Caco-2 (cell line): ENCODE measurements around the gene INCA1. TPM values are rescaled to one million over a fixed set of nuclear protein-coding genes. Genes with fewer than 3 reads are reported as not detected.
A peak's percentile ranks its signal among the peaks of the same experiment; 100 is the strongest.

Source experiments
- BruUV-seq: library from RNA; stranded (reverse); fragments of 400-500 nt; replicated peaks from 2 replicates; lab custom pipeline; 2021; lab: Mats Ljungman, UMichigan
- CTCF ChIA-PET: fragments of 300-600 bp; sonication (Branson Sonifier 250); formaldehyde crosslinking; loops from one replicate; lab custom pipeline; 2022; ENCODE audit warnings: antibody characterized with exemption; lab: Charles Lee
- POLR2A ChIA-PET: fragments of 300-600 bp; sonication (Branson Sonifier 250); formaldehyde crosslinking; loops from one replicate; lab custom pipeline; 2022; ENCODE audit warnings: antibody characterized with exemption; lab: Charles Lee
- DNase-seq, 2 experiments: peaks; one replicate each; pipeline versions ENCODE4 v3.0.0 to v3.0.0-alpha.2; 2020 to 2022
- H3K27me3 ChIP-seq: replicated peaks from 2 replicates; pipeline ENCODE4 v1.6.0; 2011; ENCODE audit warnings: low read length; ENCODE audit not compliant: control insufficient read depth, insufficient read depth
- H3K36me3 ChIP-seq: 2 replicates; pipeline ENCODE4 v1.5.1; 2011; ENCODE audit warnings: low read length; ENCODE audit not compliant: control insufficient read depth, insufficient read depth
- H3K4me1 ChIP-seq: fragments of 250-450 bp; sonication (Bioruptor Pico); 2 replicates; pipeline ENCODE4 v1.5.1; 2020; ENCODE audit warnings: mild to moderate bottlenecking
- H3K4me3 ChIP-seq: 2 replicates; pipeline ENCODE4 v1.5.1; 2011; ENCODE audit warnings: low read depth, mild to moderate bottlenecking, control low read depth, low read length
- H3K9me3 ChIP-seq: fragments of 250-450 bp; sonication (Bioruptor Pico); 2 replicates; pipeline ENCODE4 v1.5.1; 2020; ENCODE audit warnings: mild to moderate bottlenecking, moderate library complexity
- H3K27ac Mint-ChIP-seq: one replicate; pipeline ENCODE4 v1.8.0; 2022; ENCODE audit warnings: mixed read lengths; ENCODE audit not compliant: unreplicated experiment
- H3K27me3 Mint-ChIP-seq: one replicate; pipeline ENCODE4 v1.8.0; 2022; ENCODE audit warnings: mixed read lengths; ENCODE audit not compliant: insufficient read depth, unreplicated experiment
- H3K36me3 Mint-ChIP-seq: one replicate; pipeline ENCODE4 v1.8.0; 2022; ENCODE audit warnings: mild to moderate bottlenecking, mixed read lengths; ENCODE audit not compliant: insufficient read depth, unreplicated experiment
- H3K4me1 Mint-ChIP-seq: one replicate; pipeline ENCODE4 v1.8.0; 2022; ENCODE audit warnings: low read depth, mixed read lengths; ENCODE audit not compliant: unreplicated experiment
- H3K4me3 Mint-ChIP-seq: one replicate; pipeline ENCODE4 v1.8.0; 2022; ENCODE audit warnings: mild to moderate bottlenecking, moderate library complexity, mixed read lengths; ENCODE audit not compliant: unreplicated experiment
- H3K9me3 Mint-ChIP-seq: one replicate; pipeline ENCODE4 v1.8.0; 2022; ENCODE audit warnings: mixed read lengths; ENCODE audit not compliant: unreplicated experiment
- intact Hi-C: fragments of 100-400 bp; cut with micrococcal nuclease; formaldehyde crosslinking; loops from one replicate; pipeline ENCODE4 v1.10.0; 2022; ENCODE audit not compliant: unreplicated experiment
- total RNA-seq: library from RNA; stranded (reverse); gene quantifications from 2 replicates; pipeline ENCODE4 v1.2.3, GENCODE V29; 2022
- TF ChIP-seq, protein P1 (sequence below), 2 experiments: fragments of 200-600 bp in 1 of 2; IDR thresholded peaks; 1 replicate in 1 of 2; 2 replicates in 1 of 2; pipeline versions ENCODE4 v1.5.1 to v1.8.0; 2011 to 2022; ENCODE audit warnings: antibody characterized with exemption in 1 of 2, control low read depth in 1 of 2, inconsistent platforms in 1 of 2, low read depth in 1 of 2, low read length in 1 of 2, mild to moderate bottlenecking in 1 of 2, moderate library complexity in 1 of 2; ENCODE audit not compliant: insufficient read depth in 1 of 2, severe bottlenecking in 1 of 2, unreplicated experiment in 1 of 2

INCA1 gene
- total RNA-seq, 1 experiment from 2014 or later, result 0.64 TPM

DNA sequence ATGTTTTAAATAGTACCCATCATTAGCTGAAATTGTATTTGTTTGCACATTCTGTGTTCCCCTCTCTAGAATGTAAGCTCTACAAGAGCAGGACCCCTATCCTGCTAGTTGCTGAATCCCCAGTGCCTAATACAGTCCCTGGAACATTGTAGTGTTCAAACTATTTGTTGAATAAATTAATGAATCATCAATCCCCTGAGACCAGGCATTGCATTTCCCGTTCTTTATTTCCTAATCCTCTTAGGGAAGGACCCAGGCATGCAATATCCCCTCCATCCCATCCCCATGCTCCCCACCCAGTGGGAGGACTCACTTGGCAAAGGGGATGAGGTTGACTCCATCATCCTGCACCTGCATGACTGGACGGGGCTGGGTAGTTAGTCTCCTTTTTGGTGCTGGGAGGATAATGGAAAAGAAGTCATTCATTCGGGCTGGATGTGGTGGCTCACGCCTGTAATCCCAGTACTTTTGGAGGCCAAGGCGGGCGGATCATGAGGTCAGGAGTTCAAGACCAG lies 3.2 kb downstream of the INCA1 start:
- BruUV-seq, result no TSS peak
- no peak overlapping the region for H3K27ac Mint-ChIP-seq
- no peaks in the 10 kb centered on the region for H3K27me3 ChIP-seq
- H3K9me3 ChIP-seq, result no peaks in the 10 kb centered on the region
- H3K36me3 Mint-ChIP-seq, result no peaks in the 10 kb centered on the region
- peaks cover 2% of the 10 kb centered on the region for H3K4me1 Mint-ChIP-seq
- intact Hi-C loops, result no loop called here
- TF ChIP-seq, protein P1, sequence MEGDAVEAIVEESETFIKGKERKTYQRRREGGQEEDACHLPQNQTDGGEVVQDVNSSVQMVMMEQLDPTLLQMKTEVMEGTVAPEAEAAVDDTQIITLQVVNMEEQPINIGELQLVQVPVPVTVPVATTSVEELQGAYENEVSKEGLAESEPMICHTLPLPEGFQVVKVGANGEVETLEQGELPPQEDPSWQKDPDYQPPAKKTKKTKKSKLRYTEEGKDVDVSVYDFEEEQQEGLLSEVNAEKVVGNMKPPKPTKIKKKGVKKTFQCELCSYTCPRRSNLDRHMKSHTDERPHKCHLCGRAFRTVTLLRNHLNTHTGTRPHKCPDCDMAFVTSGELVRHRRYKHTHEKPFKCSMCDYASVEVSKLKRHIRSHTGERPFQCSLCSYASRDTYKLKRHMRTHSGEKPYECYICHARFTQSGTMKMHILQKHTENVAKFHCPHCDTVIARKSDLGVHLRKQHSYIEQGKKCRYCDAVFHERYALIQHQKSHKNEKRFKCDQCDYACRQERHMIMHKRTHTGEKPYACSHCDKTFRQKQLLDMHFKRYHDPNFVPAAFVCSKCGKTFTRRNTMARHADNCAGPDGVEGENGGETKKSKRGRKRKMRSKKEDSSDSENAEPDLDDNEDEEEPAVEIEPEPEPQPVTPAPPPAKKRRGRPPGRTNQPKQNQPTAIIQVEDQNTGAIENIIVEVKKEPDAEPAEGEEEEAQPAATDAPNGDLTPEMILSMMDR (IDR thresholded peaks at IDR 0.05; ENCODE audit: insufficient read depth in 1 of 2, low read depth in 1 of 2, low read length in 1 of 2, severe bottlenecking in 1 of 2, unreplicated experiment in 1 of 2), result no peak
- H3K4me3 ChIP-seq, result no peak overlapping the region
- H3K4me3 Mint-ChIP-seq, result no peak overlapping the region
- H3K36me3 ChIP-seq, result no peaks in the 10 kb centered on the region
- H3K27me3 Mint-ChIP-seq, result no peaks in the 10 kb centered on the region
- no peaks in the 10 kb centered on the region for H3K9me3 Mint-ChIP-seq
- DNase-seq, result no peak
- H3K4me1 ChIP-seq, result no peaks in the 10 kb centered on the region
- ChIA-PET POLR2A (no interaction called here), CTCF (no interaction called here)

DNA sequence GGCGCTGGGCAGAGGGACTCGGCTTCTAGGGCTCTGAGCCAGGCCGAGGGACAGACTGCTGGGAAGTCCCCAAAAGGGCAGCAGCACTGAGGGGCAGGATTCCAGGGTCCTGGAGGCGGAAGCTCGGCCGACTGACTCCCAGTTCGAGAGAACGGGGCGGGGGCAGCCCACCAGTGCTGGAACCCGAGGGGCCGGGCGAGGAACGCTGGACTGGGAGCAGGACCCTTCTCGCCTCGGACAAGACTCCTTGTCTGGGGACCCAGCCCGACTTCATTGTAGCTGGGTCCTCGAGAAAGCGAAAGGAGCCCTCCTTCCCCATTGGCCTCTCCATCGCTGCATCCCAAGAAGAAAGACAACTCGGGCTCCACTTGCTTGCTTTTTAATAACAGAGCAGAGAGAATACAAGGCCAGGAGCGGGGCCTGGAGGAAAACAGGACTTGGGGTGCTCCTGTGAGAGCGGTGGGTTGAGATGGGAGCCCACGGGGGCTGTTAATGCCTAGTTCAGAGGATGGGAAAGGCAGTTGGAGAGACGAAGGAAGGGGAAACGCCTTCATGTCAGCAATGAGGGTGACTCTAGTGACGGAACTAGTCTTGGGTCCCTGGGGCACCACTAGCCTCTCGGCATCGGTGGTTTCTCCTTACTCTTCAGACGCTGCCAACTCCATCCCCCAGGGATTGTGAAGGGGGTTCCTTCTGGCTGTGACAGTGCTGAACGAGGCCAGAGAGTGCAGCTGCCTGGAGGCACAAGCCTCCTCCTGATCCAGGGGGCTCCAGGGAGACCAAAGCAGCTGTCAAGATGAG lies 9.4 kb downstream of the INCA1 start:
- no peak for DNase-seq
- Mint-ChIP-seq H3K27me3 (no peaks in the 10 kb centered on the region), H3K4me1 (peaks cover 9% of the 10 kb centered on the region), H3K27ac (no peak overlapping the region), H3K36me3 (no peaks in the 10 kb centered on the region), H3K9me3 (no peaks in the 10 kb centered on the region), H3K4me3 (peak overlapping the region; percentile 78)
- intact Hi-C loops, result no loop called here
- Histone ChIP-seq H3K36me3 (no peaks in the 10 kb centered on the region), H3K4me3 (peak overlapping the region; percentile 60), H3K4me1 (peaks cover 4% of the 10 kb centered on the region; the same call in 1 of the 2 replicates), H3K27me3 (no peaks in the 10 kb centered on the region), H3K9me3 (no peaks in the 10 kb centered on the region)
- CTCF ChIA-PET, result interaction anchor here (1.0 to 1.5 kb wide), 2 partner anchors 21 to 79 kb away, joined by 3 to 6 read pairs; partner anchors contain the start of gene SPAG7
- TF ChIP-seq, protein P1 (IDR thresholded peaks at IDR 0.05; ENCODE audit: insufficient read depth in 1 of 2, low read depth in 1 of 2, low read length in 1 of 2, severe bottlenecking in 1 of 2, unreplicated experiment in 1 of 2), result no peak
- BruUV-seq, result TSS peak; percentile 59
- POLR2A ChIA-PET, result no interaction called here

DNA sequence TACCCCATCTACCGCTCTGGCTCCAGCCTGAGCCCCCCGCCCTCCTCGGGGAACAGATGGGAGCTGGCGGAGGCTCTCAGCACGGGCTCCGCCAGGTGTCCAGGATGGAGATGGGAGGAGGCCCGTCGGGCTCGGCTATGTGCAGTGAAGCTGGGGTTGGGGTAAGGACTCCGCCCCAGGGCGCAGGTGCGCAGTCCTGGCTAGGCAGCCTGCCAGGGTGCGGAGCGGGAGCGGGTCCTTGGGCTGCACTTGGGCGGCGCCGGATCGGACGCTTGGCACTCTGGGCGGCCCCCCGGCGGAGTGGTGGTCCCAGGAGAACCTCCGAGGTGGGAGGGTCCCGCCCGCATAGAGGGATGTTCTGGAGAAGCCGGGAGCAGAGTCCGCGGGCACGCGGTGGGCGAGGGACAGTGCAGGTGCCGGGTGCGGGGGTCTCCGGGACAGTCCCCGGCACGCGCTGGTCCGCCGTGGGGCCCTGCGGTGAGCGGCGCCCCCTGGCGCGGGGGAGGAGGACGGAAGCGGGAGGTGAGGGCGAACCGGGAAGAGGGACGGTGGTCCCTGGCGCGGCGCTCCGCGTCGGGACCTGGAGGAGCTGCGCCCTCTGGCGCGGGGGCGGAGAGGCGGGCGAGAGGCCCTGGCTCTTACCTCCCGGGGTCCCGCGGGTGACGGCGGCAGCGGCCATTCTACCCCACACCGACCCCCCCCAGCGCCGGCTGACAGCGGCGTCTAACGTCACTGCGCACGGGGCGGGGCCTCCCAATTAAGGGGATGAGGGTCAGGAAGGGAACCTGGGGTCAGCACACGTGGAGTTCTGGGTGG lies 10.2 kb downstream of the INCA1 start, which contains the start of gene CAMTA2:
CAMTA2 (minus strand) TSS at position 725 of the 816 bp plus-strand sequence. CDS start 1,453 bp downstream, outside the sequence.
- peak; percentile 79 to 82 for DNase-seq
- ChIA-PET CTCF (interaction anchor here (1.0 to 1.5 kb wide), 2 partner anchors 20 to 78 kb away, joined by 3 to 6 read pairs; partner anchors contain the start of gene SPAG7), POLR2A (interaction anchor here (1.4 kb wide), 1 partner anchor 20 kb away, joined by 5 read pairs; no protein-coding TSS in a partner anchor)
- intact Hi-C loops, result no loop called here
- Mint-ChIP-seq H3K36me3 (peaks cover 4% of the 10 kb centered on the region), H3K9me3 (no peaks in the 10 kb centered on the region), H3K4me3 (peak within 1 kb of the TSS; percentile 78), H3K27me3 (no peaks in the 10 kb centered on the region), H3K27ac (peak within 1 kb of the TSS; percentile 73), H3K4me1 (peaks cover 9% of the 10 kb centered on the region)
- TF ChIP-seq, protein P1 (IDR thresholded peaks at IDR 0.05; ENCODE audit: insufficient read depth in 1 of 2, low read depth in 1 of 2, low read length in 1 of 2, severe bottlenecking in 1 of 2, unreplicated experiment in 1 of 2), result peak; percentile 41 to 52
- Histone ChIP-seq H3K4me3 (peak within 1 kb of the TSS; percentile 60), H3K9me3 (no peaks in the 10 kb centered on the region), H3K27me3 (no peaks in the 10 kb centered on the region), H3K4me1 (peaks cover 4% of the 10 kb centered on the region; the same call in 1 of the 2 replicates), H3K36me3 (no peaks in the 10 kb centered on the region)
- TSS peak; percentile 34 for BruUV-seq
